ENCODE results near the gene EIF6.
A peak's percentile ranks its signal among the peaks of the same experiment; 100 is the strongest.

DNA sequence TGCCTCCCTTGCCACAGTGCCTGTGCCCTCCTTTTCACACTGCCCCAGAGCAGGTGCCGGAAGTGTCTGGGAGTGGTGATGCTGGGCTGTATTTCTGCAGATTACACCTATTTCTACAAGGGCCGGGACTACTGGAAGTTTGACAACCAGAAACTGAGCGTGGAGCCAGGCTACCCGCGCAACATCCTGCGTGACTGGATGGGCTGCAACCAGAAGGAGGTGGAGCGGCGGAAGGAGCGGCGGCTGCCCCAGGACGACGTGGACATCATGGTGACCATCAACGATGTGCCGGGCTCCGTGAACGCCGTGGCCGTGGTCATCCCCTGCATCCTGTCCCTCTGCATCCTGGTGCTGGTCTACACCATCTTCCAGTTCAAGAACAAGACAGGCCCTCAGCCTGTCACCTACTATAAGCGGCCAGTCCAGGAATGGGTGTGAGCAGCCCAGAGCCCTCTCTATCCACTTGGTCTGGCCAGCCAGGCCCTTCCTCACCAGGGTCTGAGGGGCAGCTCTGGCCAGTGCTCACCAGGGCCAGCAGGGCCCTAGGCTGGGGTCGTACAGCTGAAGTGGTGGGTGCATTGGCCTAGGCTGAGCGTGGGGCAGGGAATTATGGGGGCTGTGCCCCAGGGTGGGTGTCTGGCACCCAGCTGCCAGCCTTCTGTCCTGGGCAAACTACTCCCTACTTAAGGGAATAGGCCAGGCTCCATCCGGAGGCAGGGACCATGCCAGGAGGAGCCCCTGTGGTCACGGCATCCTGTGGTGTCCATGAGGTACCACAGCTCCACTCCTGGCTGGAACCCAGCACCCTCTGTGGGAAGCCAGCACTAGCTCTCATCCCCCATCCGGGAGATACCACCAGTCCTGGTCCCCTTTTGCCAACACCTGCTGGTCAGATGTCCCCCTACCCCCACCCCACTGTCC is 10.1 kb downstream of the EIF6 start:
- no peak for TF ChIP-seq ZNF280D (tag by site-specific recombination; IDR thresholded peaks at IDR 0.05)
- TF ChIP-seq, protein P1, sequence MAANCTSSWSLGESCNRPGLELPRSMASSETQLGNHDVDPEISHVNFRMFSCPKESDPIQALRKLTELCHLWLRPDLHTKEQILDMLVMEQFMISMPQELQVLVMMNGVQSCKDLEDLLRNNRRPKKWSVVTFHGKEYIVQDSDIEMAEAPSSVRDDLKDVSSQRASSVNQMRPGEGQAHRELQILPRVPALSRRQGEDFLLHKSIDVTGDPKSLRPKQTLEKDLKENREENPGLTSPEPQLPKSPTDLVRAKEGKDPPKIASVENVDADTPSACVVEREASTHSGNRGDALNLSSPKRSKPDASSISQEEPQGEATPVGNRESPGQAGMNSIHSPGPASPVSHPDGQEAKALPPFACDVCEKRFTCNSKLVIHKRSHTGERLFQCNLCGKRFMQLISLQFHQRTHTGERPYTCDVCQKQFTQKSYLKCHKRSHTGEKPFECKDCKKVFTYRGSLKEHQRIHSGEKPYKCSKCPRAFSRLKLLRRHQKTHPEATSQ (tag by site-specific recombination; IDR thresholded peaks at IDR 0.05): no peak
- TF ChIP-seq, protein P2, sequence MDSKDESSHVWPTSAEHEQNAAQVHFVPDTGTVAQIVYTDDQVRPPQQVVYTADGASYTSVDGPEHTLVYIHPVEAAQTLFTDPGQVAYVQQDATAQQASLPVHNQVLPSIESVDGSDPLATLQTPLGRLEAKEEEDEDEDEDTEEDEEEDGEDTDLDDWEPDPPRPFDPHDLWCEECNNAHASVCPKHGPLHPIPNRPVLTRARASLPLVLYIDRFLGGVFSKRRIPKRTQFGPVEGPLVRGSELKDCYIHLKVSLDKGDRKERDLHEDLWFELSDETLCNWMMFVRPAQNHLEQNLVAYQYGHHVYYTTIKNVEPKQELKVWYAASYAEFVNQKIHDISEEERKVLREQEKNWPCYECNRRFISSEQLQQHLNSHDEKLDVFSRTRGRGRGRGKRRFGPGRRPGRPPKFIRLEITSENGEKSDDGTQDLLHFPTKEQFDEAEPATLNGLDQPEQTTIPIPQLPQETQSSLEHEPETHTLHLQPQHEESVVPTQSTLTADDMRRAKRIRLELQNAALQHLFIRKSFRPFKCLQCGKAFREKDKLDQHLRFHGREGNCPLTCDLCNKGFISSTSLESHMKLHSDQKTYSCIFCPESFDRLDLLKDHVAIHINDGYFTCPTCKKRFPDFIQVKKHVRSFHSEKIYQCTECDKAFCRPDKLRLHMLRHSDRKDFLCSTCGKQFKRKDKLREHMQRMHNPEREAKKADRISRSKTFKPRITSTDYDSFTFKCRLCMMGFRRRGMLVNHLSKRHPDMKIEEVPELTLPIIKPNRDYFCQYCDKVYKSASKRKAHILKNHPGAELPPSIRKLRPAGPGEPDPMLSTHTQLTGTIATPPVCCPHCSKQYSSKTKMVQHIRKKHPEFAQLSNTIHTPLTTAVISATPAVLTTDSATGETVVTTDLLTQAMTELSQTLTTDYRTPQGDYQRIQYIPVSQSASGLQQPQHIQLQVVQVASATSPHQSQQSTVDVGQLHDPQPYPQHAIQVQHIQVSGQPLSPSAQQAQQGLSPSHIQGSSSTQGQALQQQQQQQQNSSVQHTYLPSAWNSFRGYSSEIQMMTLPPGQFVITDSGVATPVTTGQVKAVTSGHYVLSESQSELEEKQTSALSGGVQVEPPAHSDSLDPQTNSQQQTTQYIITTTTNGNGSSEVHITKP (tag by site-specific recombination; IDR thresholded peaks at IDR 0.05): peak; percentile 40; the same call in 1 of the 2 replicates

Data from HEK293 (cell line).